Superior temporal gyrus (tissue), 1 donor: ENCODE measurements around the gene SURF4.

ENCODE experiments used
- DNase-seq: peaks from one replicate; pipeline ENCODE4 v3.0.0-alpha.2; 2016; ENCODE audit errors: extremely low spot score

Gene SURF4

GRCh38 chr9:133375724-133376654 lies at the start of gene SURF4, which contains the start of gene STKLD1:
SURF4 (minus strand) TSS chr9:133376060; CDS start chr9:133375969, 91 bp downstream.
STKLD1 (plus strand) TSS chr9:133376366; CDS start chr9:133376474, 108 bp downstream.
- DNase-seq: peak; percentile 94

GRCh38 chr9:133425049-133425632 lies 49.3 kb upstream of the SURF4 start:
- DNase-seq: no peak

- no peak for DNase-seq
These were observed 48.3 kb upstream of the SURF4 start for GRCh38 chr9:133424187-133424586.

- DNase-seq: no peak
These were observed 47.4 kb upstream of the SURF4 start for GRCh38 chr9:133423216-133423615.

GRCh38 chr9:133421615-133422542 lies 46.0 kb upstream of the SURF4 start, which contains the start of gene ADAMTS13:
ADAMTS13 (plus strand) TSS chr9:133422367; CDS start chr9:133422444, 77 bp downstream.
- DNase-seq: peak; percentile 19

GRCh38 chr9:133420392-133420827 lies 44.5 kb upstream of the SURF4 start:
- DNase-seq: no peak

- DNase-seq: no peak
These were observed 43.1 kb upstream of the SURF4 start for GRCh38 chr9:133419005-133419404.

- peak; percentile 83 for DNase-seq
These were observed 41.9 kb upstream of the SURF4 start, which contains the start of gene REXO4 for GRCh38 chr9:133417541-133418461. REXO4 (minus strand) TSS chr9:133418010; CDS start chr9:133417844, 166 bp downstream.

- DNase-seq: no peak
These were observed 39.3 kb upstream of the SURF4 start for GRCh38 chr9:133415170-133415569.

- no peak for DNase-seq
These were observed 32.2 kb upstream of the SURF4 start for GRCh38 chr9:133408042-133408441.

- DNase-seq: peak; percentile 84
These were observed 30.8 kb upstream of the SURF4 start for GRCh38 chr9:133406480-133407307.

GRCh38 chr9:133405508-133406438 lies 29.9 kb upstream of the SURF4 start:
- no peak for DNase-seq

GRCh38 chr9:133404454-133405002 lies 28.7 kb upstream of the SURF4 start:
- no peak for DNase-seq

- no peak for DNase-seq
These were observed 28.1 kb upstream of the SURF4 start for GRCh38 chr9:133403766-133404453.

- no peak for DNase-seq
These were observed 26.8 kb upstream of the SURF4 start for GRCh38 chr9:133402689-133403088.

- no peak for DNase-seq
These were observed 25.7 kb upstream of the SURF4 start for GRCh38 chr9:133401588-133401987.

GRCh38 chr9:133400292-133400691 lies 24.4 kb upstream of the SURF4 start:
- DNase-seq: no peak
